GM12874 (cell line): ENCODE results near the gene MDM4.

Experiments used
- TF ChIP-seq, protein P1 (sequence below): IDR thresholded peaks from 2 replicates; pipeline ENCODE4 v1.5.1; 2011; ENCODE audit warnings: low read depth, mild to moderate bottlenecking, control low read depth, low read length, moderate library complexity; ENCODE audit not compliant: insufficient read depth

MDM4 gene, protein sequence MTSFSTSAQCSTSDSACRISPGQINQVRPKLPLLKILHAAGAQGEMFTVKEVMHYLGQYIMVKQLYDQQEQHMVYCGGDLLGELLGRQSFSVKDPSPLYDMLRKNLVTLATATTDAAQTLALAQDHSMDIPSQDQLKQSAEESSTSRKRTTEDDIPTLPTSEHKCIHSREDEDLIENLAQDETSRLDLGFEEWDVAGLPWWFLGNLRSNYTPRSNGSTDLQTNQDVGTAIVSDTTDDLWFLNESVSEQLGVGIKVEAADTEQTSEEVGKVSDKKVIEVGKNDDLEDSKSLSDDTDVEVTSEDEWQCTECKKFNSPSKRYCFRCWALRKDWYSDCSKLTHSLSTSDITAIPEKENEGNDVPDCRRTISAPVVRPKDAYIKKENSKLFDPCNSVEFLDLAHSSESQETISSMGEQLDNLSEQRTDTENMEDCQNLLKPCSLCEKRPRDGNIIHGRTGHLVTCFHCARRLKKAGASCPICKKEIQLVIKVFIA

DNA sequence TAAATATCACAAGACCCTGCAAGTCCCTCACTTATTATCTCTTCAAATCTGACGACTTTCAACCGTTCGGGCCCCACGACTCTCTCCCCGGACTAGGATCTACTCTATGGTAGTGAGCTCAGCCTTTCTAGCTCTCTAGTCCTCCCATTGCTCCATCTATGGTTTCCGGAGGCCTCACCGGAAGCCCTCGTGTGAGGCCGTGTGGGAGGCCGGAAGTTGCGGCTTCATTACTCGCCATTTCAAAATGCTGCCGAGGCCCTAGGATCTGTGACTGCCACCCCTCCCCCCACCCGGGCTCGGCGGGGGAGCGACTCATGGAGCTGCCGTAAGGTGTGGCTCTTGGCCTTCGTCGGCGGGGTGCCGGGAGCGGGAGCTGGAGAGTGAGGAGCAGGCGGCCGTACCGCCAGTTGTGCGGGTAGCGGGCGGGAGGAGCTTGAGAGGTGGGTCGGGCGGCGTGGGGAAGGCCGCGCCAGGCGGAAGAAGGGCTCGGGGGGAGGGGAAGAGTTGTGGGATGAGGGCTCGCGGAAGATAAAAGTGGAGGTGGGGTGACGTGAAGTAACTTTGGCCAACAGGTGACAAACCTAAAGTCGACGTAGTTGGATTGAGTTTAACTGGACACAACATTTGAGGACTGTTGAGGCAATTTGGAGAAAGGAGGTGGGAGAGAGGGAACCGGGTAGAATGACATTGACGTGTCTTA, at the start of gene MDM4:
Gene MDM4, plus strand, starts transcription at position 227 of the 700 bp plus-strand sequence. CDS start 9,113 bp downstream, outside the sequence.
- TF ChIP-seq, protein P1, sequence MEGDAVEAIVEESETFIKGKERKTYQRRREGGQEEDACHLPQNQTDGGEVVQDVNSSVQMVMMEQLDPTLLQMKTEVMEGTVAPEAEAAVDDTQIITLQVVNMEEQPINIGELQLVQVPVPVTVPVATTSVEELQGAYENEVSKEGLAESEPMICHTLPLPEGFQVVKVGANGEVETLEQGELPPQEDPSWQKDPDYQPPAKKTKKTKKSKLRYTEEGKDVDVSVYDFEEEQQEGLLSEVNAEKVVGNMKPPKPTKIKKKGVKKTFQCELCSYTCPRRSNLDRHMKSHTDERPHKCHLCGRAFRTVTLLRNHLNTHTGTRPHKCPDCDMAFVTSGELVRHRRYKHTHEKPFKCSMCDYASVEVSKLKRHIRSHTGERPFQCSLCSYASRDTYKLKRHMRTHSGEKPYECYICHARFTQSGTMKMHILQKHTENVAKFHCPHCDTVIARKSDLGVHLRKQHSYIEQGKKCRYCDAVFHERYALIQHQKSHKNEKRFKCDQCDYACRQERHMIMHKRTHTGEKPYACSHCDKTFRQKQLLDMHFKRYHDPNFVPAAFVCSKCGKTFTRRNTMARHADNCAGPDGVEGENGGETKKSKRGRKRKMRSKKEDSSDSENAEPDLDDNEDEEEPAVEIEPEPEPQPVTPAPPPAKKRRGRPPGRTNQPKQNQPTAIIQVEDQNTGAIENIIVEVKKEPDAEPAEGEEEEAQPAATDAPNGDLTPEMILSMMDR, result no peak

DNA sequence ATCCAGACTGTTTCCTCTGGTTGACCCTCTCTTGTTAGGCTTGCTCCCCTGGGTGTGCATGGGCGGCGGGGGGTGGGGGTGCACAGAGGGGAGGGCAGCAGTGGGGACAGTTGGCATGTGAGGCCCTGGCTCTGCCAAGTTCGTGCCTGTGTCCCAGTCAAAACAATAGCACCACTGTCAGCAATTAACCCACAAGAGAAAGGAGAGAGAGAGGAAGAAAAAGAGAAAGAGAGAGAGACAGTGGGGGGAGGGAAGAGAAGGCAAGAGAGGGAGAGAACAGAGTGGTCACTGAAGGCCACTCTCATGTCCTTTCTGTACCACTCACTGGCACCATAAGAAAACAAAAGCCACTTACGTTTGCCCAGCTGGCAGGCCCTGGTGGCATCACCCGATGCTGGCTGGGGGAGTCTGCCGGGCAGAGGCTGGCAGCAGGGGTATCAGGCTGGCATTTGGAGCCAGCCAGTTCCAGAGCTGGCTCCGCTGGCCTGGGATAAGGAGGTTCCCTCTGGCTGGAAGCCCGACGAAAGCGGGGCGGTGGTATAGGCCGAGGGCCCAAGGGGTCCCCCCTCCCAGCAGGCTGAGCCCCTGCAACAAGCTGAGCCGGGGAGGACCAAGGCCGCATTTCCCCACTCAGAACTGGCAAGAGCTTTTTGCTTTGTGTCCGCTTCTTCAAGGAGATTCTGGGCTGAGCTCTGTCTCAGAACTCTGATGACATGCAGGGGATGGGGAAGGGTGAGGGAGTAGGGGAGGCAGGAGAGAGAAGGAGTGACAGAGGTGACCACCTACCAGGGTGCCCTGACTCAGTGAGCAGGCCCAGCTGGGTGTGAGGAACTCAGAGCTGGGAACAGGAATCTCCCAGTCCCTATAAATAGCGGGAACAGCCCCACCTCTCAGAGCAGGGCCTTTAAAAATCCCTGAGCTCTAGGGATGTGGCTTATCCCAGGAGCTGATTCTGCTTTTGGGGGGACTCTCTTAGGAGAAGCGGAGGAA, 49.5 kb upstream of the MDM4 start:
- TF ChIP-seq, protein P1, result no peak

DNA sequence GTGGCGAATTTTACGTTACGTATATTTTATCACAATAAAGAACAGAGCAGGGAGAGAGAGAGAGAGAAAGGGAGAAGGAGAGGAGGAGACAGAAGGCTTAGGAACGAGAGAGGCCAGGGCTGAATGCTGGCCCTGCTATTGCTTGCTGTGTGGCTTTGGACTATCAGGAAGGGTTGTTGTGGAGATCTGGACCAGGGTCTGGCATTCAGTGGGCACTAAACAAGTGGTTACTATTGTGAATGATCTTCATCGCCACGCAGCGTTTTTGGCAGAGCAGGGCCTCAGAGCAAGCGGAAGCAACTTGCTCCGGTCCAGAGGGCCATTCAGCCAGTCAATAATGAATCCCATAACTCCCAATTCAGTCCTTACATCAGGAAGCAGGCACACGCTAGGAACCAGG, 48.0 kb upstream of the MDM4 start:
- TF ChIP-seq, protein P1, result no peak

DNA sequence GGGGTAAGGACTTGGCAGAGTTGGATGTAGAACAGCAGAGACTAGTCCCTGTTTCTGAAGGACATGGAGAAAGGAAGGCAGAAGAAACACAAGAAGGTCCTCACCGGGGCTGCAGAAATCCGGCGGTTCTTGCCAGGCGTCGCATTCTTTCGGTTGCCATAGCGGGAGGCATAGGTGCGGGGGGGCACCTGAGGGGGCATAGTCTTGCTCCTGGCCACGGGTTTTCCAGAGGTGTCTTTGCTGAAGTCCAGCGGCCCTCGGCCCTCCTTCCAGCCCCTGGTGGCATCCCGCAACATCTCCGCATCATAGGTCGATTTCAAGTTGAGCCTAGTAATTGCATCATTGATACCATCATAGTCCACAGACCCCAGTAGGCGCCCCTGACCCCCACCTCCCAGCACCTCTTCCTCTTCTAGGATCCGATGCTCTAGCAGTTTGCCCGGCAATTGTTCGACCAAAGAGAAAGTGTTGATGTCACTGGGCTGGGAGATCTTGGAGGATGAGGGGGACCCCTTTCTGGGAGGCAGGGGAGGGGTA, 47.4 kb upstream of the MDM4 start:
- TF ChIP-seq, protein P1, result no peak

DNA sequence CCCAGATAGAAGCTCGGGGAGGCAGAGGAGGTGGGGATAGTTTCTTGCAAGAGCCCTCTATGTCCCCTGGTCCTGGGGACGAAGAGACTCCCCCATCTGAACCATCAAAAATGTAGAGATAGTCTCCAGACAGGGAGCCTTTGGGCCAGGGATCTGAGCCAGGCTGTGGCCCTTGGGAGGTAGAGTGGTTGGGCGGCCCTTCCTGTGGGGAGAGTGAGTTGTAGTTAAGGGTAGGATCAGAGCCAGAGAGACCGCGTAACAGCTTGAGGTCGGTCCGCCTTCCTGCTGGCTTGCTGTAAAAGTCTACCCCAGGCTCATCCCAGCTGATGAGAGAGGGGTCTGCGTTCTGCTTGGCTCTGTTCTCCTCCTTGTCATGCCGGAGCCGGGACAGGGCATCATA, 46.9 kb upstream of the MDM4 start:
- TF ChIP-seq, protein P1, result no peak

DNA sequence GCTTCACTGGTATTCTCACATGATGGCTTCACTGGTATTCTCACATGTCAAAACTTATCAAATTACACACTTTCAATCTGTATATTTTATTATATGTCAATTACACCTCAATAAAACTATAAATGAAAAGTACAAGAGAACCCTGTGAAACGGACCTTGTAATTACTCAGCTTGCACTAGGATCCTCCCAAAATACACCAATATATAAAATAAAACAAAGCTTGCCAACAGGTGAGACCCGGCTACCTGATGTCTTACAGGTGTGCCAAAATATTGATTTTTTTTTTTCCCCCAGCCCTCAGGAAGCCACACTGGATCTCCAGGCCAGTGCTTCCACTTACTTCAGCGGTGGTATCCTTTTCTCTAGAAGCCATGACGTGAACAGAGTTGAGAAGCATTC, 44.5 kb upstream of the MDM4 start:
- TF ChIP-seq, protein P1, result no peak
